ENCODE data around the gene OSBPL3.
A peak's percentile ranks its signal among the peaks of the same experiment; 100 is the strongest.

OSBPL3 gene

GRCh38 chr7:25007668-25008067, 27.7 kb upstream of the OSBPL3 start:
- H3K4me1 ChIP-seq (ENCODE audit: control insufficient read depth, insufficient read depth, low read length) = no peaks in the 10 kb centered on the region
- H3K27me3 ChIP-seq (ENCODE audit: control insufficient read depth in 1 of 2, insufficient read depth in 2 of 2, low read length in 2 of 2) = no peaks in the 10 kb centered on the region
- no peak overlapping the region for H3K4me3 ChIP-seq (ENCODE audit: low read length in 2 of 2)
- peaks cover 3 to 4% of the 10 kb centered on the region in 2 donors for H3K9me3 ChIP-seq (ENCODE audit: control insufficient read depth in 2 of 2, low read length in 2 of 2)
- no peaks in the 10 kb centered on the region for H3K36me3 ChIP-seq (ENCODE audit: control insufficient read depth in 2 of 2, insufficient read depth in 2 of 2, low read length in 2 of 2)
- no peak overlapping the region for H3K9ac ChIP-seq (ENCODE audit: low read length in 2 of 2)
- no peak overlapping the region for H3K27ac ChIP-seq (ENCODE audit: low read length)

GRCh38 chr7:25006276-25006675, 26.3 kb upstream of the OSBPL3 start:
- Histone ChIP-seq H3K27me3 (ENCODE audit: control insufficient read depth in 1 of 2, insufficient read depth in 2 of 2, low read length in 2 of 2) (peaks cover 0 to 4% of the 10 kb centered on the region in 2 donors), H3K9ac (ENCODE audit: low read length in 2 of 2) (no peak overlapping the region)

DNA sequence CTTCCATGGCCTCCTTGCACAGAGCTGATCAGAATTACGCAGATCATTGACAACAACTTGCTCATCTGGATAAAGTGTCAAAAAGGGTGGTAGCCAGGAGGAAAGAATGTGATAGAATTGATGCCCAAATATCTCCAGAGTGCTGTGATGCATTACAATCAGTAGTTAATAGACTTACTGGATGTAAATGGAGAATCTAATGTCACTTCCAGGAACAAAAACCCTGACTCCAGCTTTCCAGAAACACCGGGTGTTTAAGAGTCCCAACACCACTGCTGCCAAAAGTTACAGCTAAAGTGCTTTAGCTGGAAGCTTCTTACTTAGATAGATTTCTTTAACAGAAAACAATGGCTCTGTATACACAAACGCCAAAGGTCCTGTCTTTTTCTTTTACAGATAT, 25.7 kb upstream of the OSBPL3 start:
- H3K4me1 ChIP-seq (ENCODE audit: control insufficient read depth, insufficient read depth, low read length) = no peaks in the 10 kb centered on the region
- no peaks in the 10 kb centered on the region for H3K36me3 ChIP-seq (ENCODE audit: control insufficient read depth in 2 of 2, insufficient read depth in 2 of 2, low read length in 2 of 2)
- H3K27me3 ChIP-seq (ENCODE audit: control insufficient read depth in 1 of 2, insufficient read depth in 2 of 2, low read length in 2 of 2) = peaks cover 0 to 4% of the 10 kb centered on the region in 2 donors
- H3K27ac ChIP-seq (ENCODE audit: low read length) = no peak overlapping the region
- H3K4me3 ChIP-seq (ENCODE audit: low read length in 2 of 2) = no peak overlapping the region
- H3K9me3 ChIP-seq (ENCODE audit: control insufficient read depth in 2 of 2, low read length in 2 of 2) = peaks cover 3 to 4% of the 10 kb centered on the region in 2 donors
- no peak overlapping the region for H3K9ac ChIP-seq (ENCODE audit: low read length in 2 of 2)

More at GRCh38 chr7:25006276-25006675, 26.3 kb upstream of the OSBPL3 start:
- peaks cover 3 to 4% of the 10 kb centered on the region in 2 donors for H3K9me3 ChIP-seq (ENCODE audit: control insufficient read depth in 2 of 2, low read length in 2 of 2)
- H3K4me1 ChIP-seq (ENCODE audit: control insufficient read depth, insufficient read depth, low read length) = no peaks in the 10 kb centered on the region
- no peak overlapping the region for H3K4me3 ChIP-seq (ENCODE audit: low read length in 2 of 2)
- H3K36me3 ChIP-seq (ENCODE audit: control insufficient read depth in 2 of 2, insufficient read depth in 2 of 2, low read length in 2 of 2) = no peaks in the 10 kb centered on the region
- no peak overlapping the region for H3K27ac ChIP-seq (ENCODE audit: low read length)

DNA sequence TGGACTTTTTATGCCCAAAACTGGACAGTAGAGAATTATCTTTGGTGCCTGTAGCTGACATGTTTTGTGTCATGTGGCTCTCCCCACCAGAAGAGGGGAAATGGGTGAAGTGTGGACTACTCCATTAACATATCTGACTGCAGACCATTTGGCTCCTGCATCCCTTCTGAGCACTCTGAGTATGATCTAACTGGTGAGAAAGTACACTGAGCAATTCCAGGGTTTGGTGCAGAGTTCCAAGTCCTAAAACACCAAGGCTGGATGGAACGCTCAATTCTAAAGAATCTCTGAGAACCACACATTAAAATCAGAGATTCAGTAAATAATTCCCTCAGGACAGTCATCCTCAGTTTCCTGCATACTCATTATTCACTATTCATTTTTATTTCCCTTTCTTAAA, 22.8 kb upstream of the OSBPL3 start:
- Histone ChIP-seq H3K4me1 (ENCODE audit: control insufficient read depth, insufficient read depth, low read length) (no peaks in the 10 kb centered on the region), H3K27me3 (ENCODE audit: control insufficient read depth in 1 of 2, insufficient read depth in 2 of 2, low read length in 2 of 2) (peaks cover 0 to 4% of the 10 kb centered on the region in 2 donors), H3K36me3 (ENCODE audit: control insufficient read depth in 2 of 2, insufficient read depth in 2 of 2, low read length in 2 of 2) (no peaks in the 10 kb centered on the region), H3K9ac (ENCODE audit: low read length in 2 of 2) (no peak overlapping the region), H3K4me3 (ENCODE audit: low read length in 2 of 2) (no peak overlapping the region), H3K9me3 (ENCODE audit: control insufficient read depth in 2 of 2, low read length in 2 of 2) (no peaks in the 10 kb centered on the region), H3K27ac (ENCODE audit: low read length) (no peak overlapping the region)

GRCh38 chr7:24995466-24995865, 15.5 kb upstream of the OSBPL3 start:
- Histone ChIP-seq H3K27ac (ENCODE audit: low read length) (no peak overlapping the region), H3K36me3 (ENCODE audit: control insufficient read depth in 2 of 2, insufficient read depth in 2 of 2, low read length in 2 of 2) (no peaks in the 10 kb centered on the region), H3K4me3 (ENCODE audit: low read length in 2 of 2) (no peak overlapping the region), H3K4me1 (ENCODE audit: control insufficient read depth, insufficient read depth, low read length) (no peaks in the 10 kb centered on the region), H3K27me3 (ENCODE audit: control insufficient read depth in 1 of 2, insufficient read depth in 2 of 2, low read length in 2 of 2) (no peaks in the 10 kb centered on the region), H3K9ac (ENCODE audit: low read length in 2 of 2) (no peak overlapping the region), H3K9me3 (ENCODE audit: control insufficient read depth in 2 of 2, low read length in 2 of 2) (no peaks in the 10 kb centered on the region)

- Histone ChIP-seq H3K9ac (ENCODE audit: low read length in 2 of 2) (no peak overlapping the region), H3K27ac (ENCODE audit: low read length) (no peak overlapping the region), H3K4me1 (ENCODE audit: control insufficient read depth, insufficient read depth, low read length) (no peaks in the 10 kb centered on the region), H3K9me3 (ENCODE audit: control insufficient read depth in 2 of 2, low read length in 2 of 2) (no peaks in the 10 kb centered on the region), H3K27me3 (ENCODE audit: control insufficient read depth in 1 of 2, insufficient read depth in 2 of 2, low read length in 2 of 2) (no peaks in the 10 kb centered on the region), H3K4me3 (ENCODE audit: low read length in 2 of 2) (no peak overlapping the region), H3K36me3 (ENCODE audit: control insufficient read depth in 2 of 2, insufficient read depth in 2 of 2, low read length in 2 of 2) (no peaks in the 10 kb centered on the region)
Observed at GRCh38 chr7:24992314-24992713, 12.3 kb upstream of the OSBPL3 start.

- Histone ChIP-seq H3K27me3 (ENCODE audit: control insufficient read depth in 1 of 2, insufficient read depth in 2 of 2, low read length in 2 of 2) (peaks cover 0 to 2% of the 10 kb centered on the region in 2 donors), H3K9ac (ENCODE audit: low read length in 2 of 2) (no peak overlapping the region), H3K4me1 (ENCODE audit: control insufficient read depth, insufficient read depth, low read length) (no peaks in the 10 kb centered on the region), H3K4me3 (ENCODE audit: low read length in 2 of 2) (no peak overlapping the region), H3K36me3 (ENCODE audit: control insufficient read depth in 2 of 2, insufficient read depth in 2 of 2, low read length in 2 of 2) (no peaks in the 10 kb centered on the region), H3K27ac (ENCODE audit: low read length) (no peak overlapping the region), H3K9me3 (ENCODE audit: control insufficient read depth in 2 of 2, low read length in 2 of 2) (no peaks in the 10 kb centered on the region)
Observed at GRCh38 chr7:24991353-24991752, 11.4 kb upstream of the OSBPL3 start.

DNA sequence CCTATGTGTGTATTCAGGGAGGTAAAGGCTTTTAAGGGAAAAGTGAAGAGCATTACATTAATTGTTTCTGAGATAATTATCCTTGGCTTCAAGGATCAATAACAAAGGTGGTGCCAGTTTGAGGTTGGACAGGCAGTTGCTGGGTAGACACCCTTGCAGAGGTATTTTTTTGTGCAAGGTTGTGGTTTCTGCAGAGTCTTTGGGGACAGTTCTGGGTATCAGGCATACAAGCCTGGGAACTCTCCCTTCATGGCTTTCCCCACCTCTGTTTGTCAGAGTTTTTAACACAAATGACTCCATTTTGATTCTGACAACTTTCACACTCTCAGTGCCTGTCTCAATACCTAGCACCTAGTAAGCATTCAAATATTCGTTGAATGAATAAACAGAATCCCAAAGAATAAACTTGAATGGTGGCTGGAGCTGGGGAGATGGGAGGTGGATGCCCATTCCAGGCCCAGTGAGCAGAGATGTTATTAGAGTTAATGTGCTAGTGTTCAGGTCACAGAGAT, 7.4 kb upstream of the OSBPL3 start:
- no peaks in the 10 kb centered on the region for H3K36me3 ChIP-seq (ENCODE audit: control insufficient read depth in 2 of 2, insufficient read depth in 2 of 2, low read length in 2 of 2)
- no peaks in the 10 kb centered on the region for H3K9me3 ChIP-seq (ENCODE audit: control insufficient read depth in 2 of 2, low read length in 2 of 2)

DNA sequence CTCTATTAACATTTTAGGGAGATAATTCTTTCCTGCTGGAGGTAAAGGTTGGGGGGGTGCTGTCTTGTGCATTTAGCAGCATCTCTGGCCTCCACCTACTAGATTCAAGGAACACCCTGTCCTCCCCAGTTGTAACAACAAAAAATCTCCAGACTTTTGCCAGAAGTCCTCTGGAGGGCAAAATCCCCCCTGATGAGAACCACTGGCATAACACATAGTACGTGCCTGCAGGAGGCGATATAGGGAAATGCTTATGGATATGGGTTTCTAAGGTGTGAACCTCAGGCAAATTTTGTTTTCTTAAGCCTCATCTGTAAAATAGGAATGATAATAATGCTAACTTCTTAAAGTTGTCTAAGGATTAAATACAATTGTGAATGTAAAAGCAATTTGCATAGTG, 2.9 kb upstream of the OSBPL3 start:
- no peak overlapping the region for H3K27ac ChIP-seq (ENCODE audit: low read length)
- no peaks in the 10 kb centered on the region for H3K36me3 ChIP-seq (ENCODE audit: control insufficient read depth in 2 of 2, insufficient read depth in 2 of 2, low read length in 2 of 2)
- H3K9ac ChIP-seq (ENCODE audit: low read length in 2 of 2) = no peak overlapping the region
- no peak overlapping the region for H3K4me3 ChIP-seq (ENCODE audit: low read length in 2 of 2)
- peaks cover 28% of the 10 kb centered on the region for H3K4me1 ChIP-seq (ENCODE audit: control insufficient read depth, insufficient read depth, low read length)
- H3K27me3 ChIP-seq (ENCODE audit: control insufficient read depth in 1 of 2, insufficient read depth in 2 of 2, low read length in 2 of 2) = peaks cover 0 to 4% of the 10 kb centered on the region in 2 donors
- no peaks in the 10 kb centered on the region for H3K9me3 ChIP-seq (ENCODE audit: control insufficient read depth in 2 of 2, low read length in 2 of 2)

More for the DNA sequence above, 7.4 kb upstream of the OSBPL3 start:
- H3K4me1 ChIP-seq (ENCODE audit: control insufficient read depth, insufficient read depth, low read length) = no peaks in the 10 kb centered on the region
- no peak overlapping the region for H3K4me3 ChIP-seq (ENCODE audit: low read length in 2 of 2)
- no peak overlapping the region for H3K9ac ChIP-seq (ENCODE audit: low read length in 2 of 2)
- H3K27ac ChIP-seq (ENCODE audit: low read length) = no peak overlapping the region
- peaks cover 0 to 4% of the 10 kb centered on the region in 2 donors for H3K27me3 ChIP-seq (ENCODE audit: control insufficient read depth in 1 of 2, insufficient read depth in 2 of 2, low read length in 2 of 2)

GRCh38 chr7:24981171-24981951, 1.4 kb upstream of the OSBPL3 start:
- Histone ChIP-seq H3K36me3 (ENCODE audit: control insufficient read depth in 2 of 2, insufficient read depth in 2 of 2, low read length in 2 of 2) (no peaks in the 10 kb centered on the region), H3K4me3 (ENCODE audit: low read length in 2 of 2) (peak overlapping the region; percentile 86 to 92), H3K4me1 (ENCODE audit: control insufficient read depth, insufficient read depth, low read length) (peaks cover 28% of the 10 kb centered on the region), H3K9me3 (ENCODE audit: control insufficient read depth in 2 of 2, low read length in 2 of 2) (no peaks in the 10 kb centered on the region), H3K27me3 (ENCODE audit: control insufficient read depth in 1 of 2, insufficient read depth in 2 of 2, low read length in 2 of 2) (peaks cover 0 to 2% of the 10 kb centered on the region in 2 donors), H3K27ac (ENCODE audit: low read length) (no peak overlapping the region), H3K9ac (ENCODE audit: low read length in 2 of 2) (peak overlapping the region; percentile 40 to 74)

DNA sequence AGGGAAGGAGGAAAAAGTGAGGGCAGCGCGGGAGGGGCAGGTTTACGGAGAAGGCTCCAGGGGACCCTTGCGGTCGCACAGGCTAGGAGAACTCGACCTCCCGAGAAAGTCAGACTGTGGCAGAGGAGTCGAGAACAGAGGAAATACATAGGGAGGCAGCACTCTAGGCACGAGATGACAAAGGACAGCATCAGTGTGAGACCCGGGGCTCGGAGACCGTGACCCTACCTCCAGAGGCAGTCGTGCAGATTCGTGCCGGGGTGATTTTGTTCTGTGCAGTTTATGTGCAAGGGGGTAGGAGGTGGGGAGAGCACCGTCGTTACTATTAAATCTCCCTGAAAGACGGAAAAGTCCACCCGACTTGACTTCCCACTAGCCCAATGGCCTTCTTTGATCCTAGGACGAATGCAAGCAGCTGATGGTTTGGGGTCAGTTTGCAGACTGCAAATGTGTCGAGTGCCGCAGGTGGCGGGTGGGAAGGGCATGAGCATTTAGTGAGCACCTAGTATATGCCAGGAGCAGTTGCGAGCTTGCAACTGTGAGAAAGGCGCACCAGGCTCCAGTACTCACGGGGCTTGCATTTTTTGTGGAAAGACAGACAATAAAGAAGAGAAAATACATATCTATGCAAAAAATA, 674 bp upstream of the OSBPL3 start:
- no peaks in the 10 kb centered on the region for H3K36me3 ChIP-seq (ENCODE audit: control insufficient read depth in 2 of 2, insufficient read depth in 2 of 2, low read length in 2 of 2)
- peaks cover 28% of the 10 kb centered on the region for H3K4me1 ChIP-seq (ENCODE audit: control insufficient read depth, insufficient read depth, low read length)
- H3K4me3 ChIP-seq (ENCODE audit: low read length in 2 of 2) = peak overlapping the region; percentile 86 to 92
- H3K9me3 ChIP-seq (ENCODE audit: control insufficient read depth in 2 of 2, low read length in 2 of 2) = no peaks in the 10 kb centered on the region
- peak overlapping the region; percentile 74 to 81 for H3K9ac ChIP-seq (ENCODE audit: low read length in 2 of 2)
- peaks cover 0 to 2% of the 10 kb centered on the region in 2 donors for H3K27me3 ChIP-seq (ENCODE audit: control insufficient read depth in 1 of 2, insufficient read depth in 2 of 2, low read length in 2 of 2)
- peak overlapping the region; percentile 53 for H3K27ac ChIP-seq (ENCODE audit: low read length)

All from stomach smooth muscle (tissue), 2 donors.